22Rv1 (cell line): Measurements from ENCODE around the gene NLRP1.

Source experiments
- CTCF ChIP-seq: fragments of 450-650 bp; IDR thresholded peaks from 2 replicates; pipeline ENCODE4 v1.5.1; 2017; ENCODE audit warnings: mild to moderate bottlenecking
- ZFX ChIP-seq: fragments of 450-650 bp; IDR thresholded peaks from 2 replicates; pipeline ENCODE4 v1.6.1; 2017; ENCODE audit warnings: antibody characterized with exemption, borderline replicate concordance

- TF ChIP-seq CTCF, result no peak
- no peak for TF ChIP-seq ZFX
These were observed 39.0 kb downstream of the NLRP1 start for GRCh38 chr17:5545051-5545987.
